Bronchial epithelial cell (primary cell): ENCODE results near the gene FAM217B. TPM values are rescaled to one million over a fixed set of nuclear protein-coding genes. Genes with fewer than 3 reads are reported as not detected.

Experiments used
- DNase-seq: peaks from one replicate; pipeline ENCODE4 v3.0.0-alpha.2; 2010; ENCODE audit warnings: low read depth
- FAIRE-seq: peaks from 2 replicates; lab custom pipeline; 2011; peaks lifted over from hg19 to GRCh38; lab: Jason Lieb, UNC
- H3K27me3 ChIP-seq: 2 replicates; pipeline ENCODE4 v1.5.1; 2011; ENCODE audit warnings: low read length; ENCODE audit not compliant: control insufficient read depth, insufficient read depth
- H3K36me3 ChIP-seq: 2 replicates; pipeline ENCODE4 v1.5.1; 2011; ENCODE audit warnings: low read length; ENCODE audit not compliant: control insufficient read depth, insufficient read depth
- H3K4me3 ChIP-seq: 2 replicates; pipeline ENCODE4 v1.5.1; 2011; ENCODE audit warnings: mild to moderate bottlenecking, low read depth, low read length, control low read depth
- CTCF ChIP-seq: IDR thresholded peaks from 2 replicates; pipeline ENCODE4 v1.5.1; 2011; ENCODE audit warnings: mild to moderate bottlenecking, moderate library complexity, low read length, control low read depth, inconsistent platforms; ENCODE audit not compliant: insufficient read depth, severe bottlenecking
- total RNA-seq: library from RNA; depleted of rRNA; stranded (reverse); fragments of >200 nt; gene quantifications from 2 replicates; pipeline ENCODE4 v1.2.1, GENCODE V29; 2014

Gene FAM217B
- total RNA-seq, result 4.5 and 5.8 TPM in 2 replicates

- no peak for FAIRE-seq
- H3K36me3 ChIP-seq, result no peaks in the 10 kb centered on the region
These were observed at the start of gene FAM217B, which contains the start of gene PPP1R3D for GRCh38 chr20:59940129-59940955. TSS of gene FAM217B (plus strand) at chr20:59940389. CDS start at chr20:59943944, 3,555 bp downstream. TSS of gene PPP1R3D (minus strand) at chr20:59940305. CDS start at chr20:59939931, 374 bp downstream.

GRCh38 chr20:59891581-59891980 is 48.6 kb upstream of the FAM217B start:
- Histone ChIP-seq H3K27me3 (no peaks in the 10 kb centered on the region), H3K4me3 (no peak overlapping the region), H3K36me3 (no peaks in the 10 kb centered on the region)
- no peak for FAIRE-seq
- no peak for DNase-seq
- no peak for TF ChIP-seq CTCF

More at GRCh38 chr20:59940129-59940955, at the start of gene FAM217B, which contains the start of gene PPP1R3D:
- no peaks in the 10 kb centered on the region for H3K27me3 ChIP-seq
- peak within 1 kb of the TSS; percentile 81 for H3K4me3 ChIP-seq
- TF ChIP-seq CTCF, result peak; percentile 12
- peak; percentile 88 for DNase-seq

- no peak for TF ChIP-seq CTCF
- DNase-seq (no peak), FAIRE-seq (no peak)
- Histone ChIP-seq H3K27me3 (no peaks in the 10 kb centered on the region), H3K36me3 (no peaks in the 10 kb centered on the region), H3K4me3 (no peak overlapping the region)
These were observed 44.3 kb upstream of the FAM217B start for GRCh38 chr20:59895908-59896307.

- Histone ChIP-seq H3K36me3 (no peaks in the 10 kb centered on the region), H3K4me3 (no peak overlapping the region), H3K27me3 (no peaks in the 10 kb centered on the region)
- no peak for DNase-seq
- TF ChIP-seq CTCF, result no peak
- FAIRE-seq, result no peak
These were observed 37.7 kb upstream of the FAM217B start for GRCh38 chr20:59902470-59902869.

GRCh38 chr20:59903621-59904020 is 36.6 kb upstream of the FAM217B start:
- H3K4me3 ChIP-seq, result no peak overlapping the region
- H3K27me3 ChIP-seq, result no peaks in the 10 kb centered on the region
- no peak for DNase-seq
- H3K36me3 ChIP-seq, result no peaks in the 10 kb centered on the region
- TF ChIP-seq CTCF, result no peak
- no peak for FAIRE-seq

GRCh38 chr20:59908855-59909254 is 31.3 kb upstream of the FAM217B start:
- Histone ChIP-seq H3K27me3 (no peaks in the 10 kb centered on the region), H3K36me3 (no peaks in the 10 kb centered on the region), H3K4me3 (no peak overlapping the region)
- no peak for DNase-seq
- no peak for TF ChIP-seq CTCF
- FAIRE-seq, result no peak
